DND-41 (cell line): ENCODE measurements around the gene DGKI.
"Not testable (repeated sequence)": the region's sequence is repeated elsewhere in the genome, so short reads cannot be mapped to it uniquely, and the experiment has no call there.

Experiments
- ATAC-seq: fragments of 200-7000 bp; cut with Tn5 transposase; 3 replicates; pipeline ENCODE4 v1.9.1; 2021; ENCODE audit warnings: low read depth; ENCODE audit not compliant: insufficient read depth
- DNase-seq: peaks from one replicate; pipeline ENCODE4 v3.0.0-alpha.2; 2020
- H2AFZ ChIP-seq: 2 replicates; pipeline ENCODE4 v1.6.0; 2012; ENCODE audit warnings: low read depth, low read length
- H3K27ac ChIP-seq: 2 replicates; pipeline ENCODE4 v1.5.1; 2012; ENCODE audit warnings: low read length, inconsistent platforms
- H3K27me3 ChIP-seq: fragments of 200-600 bp; sonication (generic); 2 replicates; pipeline ENCODE4 v1.6.0; 2012; ENCODE audit warnings: low read length, mild to moderate bottlenecking, inconsistent platforms; ENCODE audit not compliant: insufficient read depth, poor library complexity
- H3K36me3 ChIP-seq: 2 replicates; pipeline ENCODE4 v1.5.1; 2012; ENCODE audit warnings: low read length, inconsistent platforms; ENCODE audit not compliant: insufficient read depth
- H3K4me1 ChIP-seq: 2 replicates; pipeline ENCODE4 v1.5.1; 2012; ENCODE audit warnings: mild to moderate bottlenecking, low read length; ENCODE audit not compliant: insufficient read depth
- H3K4me2 ChIP-seq: 2 replicates; pipeline ENCODE4 v1.6.0; 2012; ENCODE audit warnings: mild to moderate bottlenecking, moderate library complexity, low read length, inconsistent platforms; ENCODE audit not compliant: insufficient read depth
- H3K4me3 ChIP-seq, 2 experiments: fragments of 200-600 bp in 1 of 2; shearing (Covaris generic) in 1 of 2; 2 replicates each; pipeline ENCODE4 v1.5.1; 2012 to 2016; ENCODE audit warnings: inconsistent platforms in 2 of 2, low read length in 2 of 2, mild to moderate bottlenecking in 2 of 2, low read depth in 1 of 2, moderate library complexity in 1 of 2
- H3K79me2 ChIP-seq: 2 replicates; pipeline ENCODE4 v1.6.0; 2012; ENCODE audit warnings: low read length, inconsistent platforms; ENCODE audit not compliant: insufficient read depth
- H3K9ac ChIP-seq: 2 replicates; pipeline ENCODE4 v1.6.0; 2012; ENCODE audit warnings: low read depth, mild to moderate bottlenecking, inconsistent platforms, low read length, moderate library complexity
- H3K9me3 ChIP-seq: 2 replicates; pipeline ENCODE4 v1.5.1; 2012; ENCODE audit warnings: low read length, moderate library complexity, mild to moderate bottlenecking, inconsistent platforms; ENCODE audit not compliant: insufficient read depth, severe bottlenecking
- H4K20me1 ChIP-seq: 2 replicates; pipeline ENCODE4 v1.6.0; 2012; ENCODE audit warnings: low read length; ENCODE audit not compliant: insufficient read depth
- CTCF ChIP-seq: IDR thresholded peaks from 2 replicates; pipeline ENCODE4 v1.5.1; 2012; ENCODE audit warnings: borderline replicate concordance, low read length, moderate library complexity, mild to moderate bottlenecking; ENCODE audit not compliant: poor library complexity, severe bottlenecking; ENCODE audit errors: extremely low read depth
- EZH2 ChIP-seq: IDR thresholded peaks from 3 replicates; pipeline ENCODE4 v1.6.1; 2012; ENCODE audit warnings: borderline replicate concordance, low read depth, mild to moderate bottlenecking, moderate library complexity, low read length, inconsistent platforms; ENCODE audit not compliant: severe bottlenecking

The DGKI gene

GRCh38 chr7:137836541-137836940, 10.2 kb downstream of the DGKI start:
- Histone ChIP-seq H4K20me1 (no peaks in the 10 kb centered on the region), H2AFZ (no peak overlapping the region), H3K4me1 (no peaks in the 10 kb centered on the region), H3K9ac (no peak overlapping the region), H3K36me3 (no peaks in the 10 kb centered on the region), H3K4me3 (no peak overlapping the region), H3K79me2 (no peaks in the 10 kb centered on the region), H3K9me3 (peaks cover 10% of the 10 kb centered on the region), H3K27me3 (no peaks in the 10 kb centered on the region), H3K27ac (no peak overlapping the region), H3K4me2 (no peak overlapping the region)
- TF ChIP-seq CTCF (no peak), EZH2 (no peak)
- DNase-seq (no peak), ATAC-seq (no peak)

- Histone ChIP-seq H3K4me3 (no peak overlapping the region), H3K27me3 (no peaks in the 10 kb centered on the region), H3K4me1 (no peaks in the 10 kb centered on the region), H3K9ac (no peak overlapping the region), H3K4me2 (no peak overlapping the region), H3K27ac (no peak overlapping the region), H3K79me2 (no peaks in the 10 kb centered on the region), H3K36me3 (no peaks in the 10 kb centered on the region), H4K20me1 (no peaks in the 10 kb centered on the region), H2AFZ (no peak overlapping the region), H3K9me3 (peaks cover 10% of the 10 kb centered on the region)
- no peak for ATAC-seq
- TF ChIP-seq CTCF (no peak), EZH2 (no peak)
- no peak for DNase-seq
Observed at GRCh38 chr7:137836113-137836509, 10.7 kb downstream of the DGKI start.

- Histone ChIP-seq H3K9ac (no peak overlapping the region), H3K4me2 (no peak overlapping the region), H3K4me3 (no peak overlapping the region), H3K36me3 (no peaks in the 10 kb centered on the region), H3K27ac (no peak overlapping the region), H2AFZ (no peak overlapping the region), H4K20me1 (no peaks in the 10 kb centered on the region), H3K4me1 (no peaks in the 10 kb centered on the region), H3K9me3 (peaks cover 10% of the 10 kb centered on the region), H3K27me3 (no peaks in the 10 kb centered on the region), H3K79me2 (no peaks in the 10 kb centered on the region)
- no peak for ATAC-seq
- no peak for TF ChIP-seq CTCF
- TF ChIP-seq EZH2 = no peak
- no peak for DNase-seq
Observed at GRCh38 chr7:137835486-137836112, 11.2 kb downstream of the DGKI start.

GRCh38 chr7:137834552-137834951, 12.2 kb downstream of the DGKI start:
- no peak for ATAC-seq
- Histone ChIP-seq H3K4me1 (no peaks in the 10 kb centered on the region), H3K9ac (no peak overlapping the region), H2AFZ (no peak overlapping the region), H3K9me3 (peaks cover 10% of the 10 kb centered on the region), H4K20me1 (no peaks in the 10 kb centered on the region), H3K36me3 (no peaks in the 10 kb centered on the region), H3K4me3 (no peak overlapping the region), H3K27ac (no peak overlapping the region), H3K79me2 (no peaks in the 10 kb centered on the region), H3K4me2 (no peak overlapping the region), H3K27me3 (no peaks in the 10 kb centered on the region)
- DNase-seq = no peak
- TF ChIP-seq CTCF = no peak
- TF ChIP-seq EZH2 = no peak

GRCh38 chr7:137832990-137833389, 13.8 kb downstream of the DGKI start:
- H3K4me3 ChIP-seq, H3K36me3 ChIP-seq, H3K27me3 ChIP-seq, H3K79me2 ChIP-seq, ATAC-seq, H3K9ac ChIP-seq, H2AFZ ChIP-seq, DNase-seq, H3K4me1 ChIP-seq, H3K27ac ChIP-seq, H4K20me1 ChIP-seq, H3K4me2 ChIP-seq: not testable (repeated sequence)
- H3K9me3 ChIP-seq = peaks cover 10% of the 10 kb centered on the region
